Activated naive CD8-positive, alpha-beta T cell (primary cell): Measurements from ENCODE around the gene MARCKSL1.
"Not testable (repeated sequence)": the region's sequence is repeated elsewhere in the genome, so short reads cannot be mapped to it uniquely, and the experiment has no call there.

Source experiments
- H3K27ac Mint-ChIP-seq: one replicate; pipeline ENCODE4 v1.8.0; 2021; ENCODE audit warnings: mixed read lengths
- H3K27me3 Mint-ChIP-seq: one replicate; pipeline ENCODE4 v1.8.0; 2021; ENCODE audit warnings: mixed read lengths
- H3K36me3 Mint-ChIP-seq: one replicate; pipeline ENCODE4 v1.8.0; 2021; ENCODE audit warnings: mixed read lengths
- H3K4me1 Mint-ChIP-seq: one replicate; pipeline ENCODE4 v1.8.0; 2021; ENCODE audit warnings: low read depth, mixed read lengths
- H3K4me3 Mint-ChIP-seq: one replicate; pipeline ENCODE4 v1.8.0; 2021; ENCODE audit warnings: mild to moderate bottlenecking, mixed read lengths
- H3K9me3 Mint-ChIP-seq: one replicate; pipeline ENCODE4 v1.8.0; 2021; ENCODE audit warnings: low read depth, mixed read lengths

MARCKSL1 gene

DNA sequence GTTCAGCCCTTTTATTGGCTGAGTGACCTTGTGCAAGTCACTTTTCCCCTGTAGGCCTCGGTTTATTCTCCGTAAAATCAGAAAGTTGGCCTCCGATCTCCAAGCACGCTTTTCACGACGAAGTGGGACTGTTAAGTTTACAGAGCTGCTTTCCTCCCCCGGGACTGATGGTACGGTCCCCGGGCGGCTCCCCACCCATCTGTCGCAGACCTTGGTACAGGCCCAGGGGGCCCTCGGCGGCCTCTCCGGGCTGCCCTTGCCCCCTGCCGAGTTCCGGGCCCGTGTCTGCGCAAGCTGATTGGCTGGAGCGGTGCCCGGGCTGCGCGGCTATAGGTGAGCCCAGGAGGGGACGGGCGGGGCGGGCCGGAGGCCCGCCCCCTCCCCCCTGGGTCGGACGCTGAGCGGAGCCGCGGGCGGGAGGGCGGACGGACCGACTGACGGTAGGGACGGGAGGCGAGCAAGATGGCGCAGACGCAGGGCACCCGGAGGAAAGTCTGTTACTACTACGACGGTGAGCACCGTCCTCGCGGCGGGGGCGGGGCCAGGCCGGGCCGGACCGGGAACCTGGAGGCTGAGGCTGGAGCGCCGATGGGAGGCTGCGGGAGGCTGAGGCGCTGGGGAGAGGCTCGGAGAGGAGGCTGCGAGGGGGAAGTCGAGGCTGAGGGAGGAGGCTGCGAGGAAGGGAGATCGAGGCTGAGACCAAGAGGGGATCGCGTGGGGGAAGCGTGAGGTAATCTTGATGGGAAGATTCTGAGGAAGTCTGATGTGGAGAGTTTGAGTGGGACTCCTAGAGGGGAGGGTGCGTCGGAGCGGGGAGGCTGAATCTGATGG lies 44.1 kb downstream of the MARCKSL1 start, which contains the start of gene HDAC1:
TSS of gene HDAC1 (plus strand) at position 376 of the 831 bp plus-strand sequence. CDS start at position 463, 87 bp downstream.
- Mint-ChIP-seq H3K9me3 (no peaks in the 10 kb centered on the region), H3K27me3 (no peaks in the 10 kb centered on the region), H3K36me3 (peaks cover 3% of the 10 kb centered on the region), H3K27ac (peak within 1 kb of the TSS; percentile 99), H3K4me3 (peak within 1 kb of the TSS; percentile 98), H3K4me1 (peaks cover 46% of the 10 kb centered on the region)

DNA sequence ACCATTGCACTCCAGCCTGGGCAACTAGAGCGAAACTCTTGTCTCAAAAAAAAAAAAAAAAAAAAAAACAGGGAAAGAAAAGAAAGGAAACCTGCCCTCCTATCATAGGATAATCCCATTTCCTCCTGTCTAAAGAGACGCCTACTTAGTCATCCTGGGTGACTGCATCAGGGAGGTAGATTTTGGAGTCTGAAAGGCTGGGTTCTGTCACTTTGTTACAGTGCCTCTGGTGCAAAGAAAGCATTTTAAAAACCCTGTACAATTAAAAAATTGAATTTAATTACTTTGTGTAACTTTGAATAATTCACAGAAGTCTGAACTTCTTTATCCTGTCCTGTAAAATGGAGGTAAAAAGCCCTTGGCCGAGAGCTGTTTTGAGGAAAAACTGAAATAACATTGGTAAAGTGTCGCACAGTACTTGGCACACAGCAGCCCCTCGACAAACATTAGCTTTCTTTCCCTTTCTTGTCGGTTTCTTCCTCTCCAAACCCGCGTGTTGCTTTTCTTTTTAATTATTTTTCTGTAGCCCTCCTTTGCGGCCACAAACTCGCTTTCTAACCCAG lies 44.8 kb downstream of the MARCKSL1 start:
- peak overlapping the region; percentile 99 for H3K27ac Mint-ChIP-seq
- H3K27me3 Mint-ChIP-seq = no peaks in the 10 kb centered on the region
- H3K4me1 Mint-ChIP-seq = peaks cover 41% of the 10 kb centered on the region
- no peaks in the 10 kb centered on the region for H3K9me3 Mint-ChIP-seq
- peaks cover 2% of the 10 kb centered on the region for H3K36me3 Mint-ChIP-seq
- H3K4me3 Mint-ChIP-seq = peak overlapping the region; percentile 98

DNA sequence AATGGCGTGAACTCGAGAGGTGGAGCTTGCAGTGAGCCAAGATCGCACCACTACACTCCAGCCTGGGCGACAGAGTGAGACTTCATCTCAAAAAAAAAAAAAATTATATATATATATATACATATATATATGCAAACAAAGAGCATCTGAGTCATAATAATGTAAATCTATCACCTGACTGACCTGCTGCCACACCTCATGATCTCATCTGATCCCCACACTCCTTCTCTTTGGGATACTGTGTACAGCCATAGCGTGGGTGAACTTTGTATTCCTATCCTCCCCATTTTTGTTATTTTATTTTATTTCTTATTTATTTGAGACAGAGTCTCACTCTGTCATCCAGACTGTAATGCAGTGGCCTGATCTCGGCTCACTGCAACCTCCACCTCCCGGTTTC lies 46.8 kb downstream of the MARCKSL1 start:
- Mint-ChIP-seq H3K4me3 (no peak overlapping the region), H3K9me3 (no peaks in the 10 kb centered on the region), H3K27me3 (no peaks in the 10 kb centered on the region), H3K27ac (no peak overlapping the region), H3K4me1 (peaks cover 26% of the 10 kb centered on the region), H3K36me3 (peaks cover 2% of the 10 kb centered on the region)

DNA sequence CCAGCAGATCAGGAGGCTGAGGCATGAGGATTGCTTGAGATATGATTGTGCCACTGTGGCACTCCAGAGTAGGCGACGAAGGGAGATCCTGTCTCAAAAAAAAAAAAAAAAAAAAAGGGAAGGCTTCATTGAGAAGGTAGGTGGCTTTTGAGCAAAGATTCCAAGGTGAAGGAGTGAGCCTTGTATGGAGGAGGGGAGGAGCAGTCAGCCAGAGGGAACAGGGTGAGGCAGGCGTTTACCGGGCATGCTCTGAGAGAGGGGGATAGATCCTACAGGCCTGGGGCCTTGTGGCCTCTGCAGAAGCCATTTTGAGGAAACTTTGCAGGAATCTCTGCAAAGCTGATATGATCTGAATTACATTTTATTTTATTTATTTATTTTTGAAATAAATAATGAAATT lies 49.3 kb downstream of the MARCKSL1 start:
- Mint-ChIP-seq H3K9me3 (no peaks in the 10 kb centered on the region), H3K27ac (peak overlapping the region; percentile 50), H3K27me3 (no peaks in the 10 kb centered on the region), H3K36me3 (peaks cover 2% of the 10 kb centered on the region), H3K4me1 (peaks cover 14% of the 10 kb centered on the region), H3K4me3 (no peak overlapping the region)

- no peaks in the 10 kb centered on the region for H3K9me3 Mint-ChIP-seq
These were observed 50.4 kb downstream of the MARCKSL1 start for GRCh38 chr1:32285658-32286057.

DNA sequence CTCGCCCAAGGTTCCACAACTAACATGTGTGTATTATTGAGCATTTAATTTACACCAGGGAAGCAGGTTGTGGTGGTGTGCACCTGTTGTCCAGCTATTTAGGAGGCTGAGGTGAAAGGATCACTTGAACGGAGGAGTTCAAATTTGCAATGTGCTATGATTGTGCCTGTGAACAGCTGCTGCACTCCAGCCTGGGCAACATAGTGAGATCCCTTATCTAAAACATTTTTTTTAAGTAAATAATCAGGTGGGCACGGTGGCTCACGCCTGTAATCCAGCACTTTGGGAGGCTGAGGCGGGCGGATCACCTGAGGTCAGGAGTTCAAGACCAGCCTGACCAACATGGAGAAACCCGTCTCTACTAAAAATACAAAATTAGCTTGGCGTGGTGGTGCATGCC lies 51.3 kb downstream of the MARCKSL1 start:
- not testable (repeated sequence) for H3K27ac Mint-ChIP-seq, H3K36me3 Mint-ChIP-seq

More at GRCh38 chr1:32285658-32286057, 50.4 kb downstream of the MARCKSL1 start:
- Mint-ChIP-seq H3K36me3 (peaks cover 2% of the 10 kb centered on the region), H3K27ac (no peak overlapping the region), H3K27me3 (no peaks in the 10 kb centered on the region), H3K4me1 (peaks cover 7% of the 10 kb centered on the region), H3K4me3 (no peak overlapping the region)

More for the DNA sequence above, 51.3 kb downstream of the MARCKSL1 start:
- H3K9me3 Mint-ChIP-seq, H3K4me1 Mint-ChIP-seq, H3K4me3 Mint-ChIP-seq, H3K27me3 Mint-ChIP-seq: not testable (repeated sequence)
